ENCODE measurements around the gene ZNF91. TPM values are rescaled to one million over a fixed set of nuclear protein-coding genes. Genes with fewer than 3 reads are reported as not detected.

The ZNF91 gene
- total RNA-seq, 1 donor from 2014 or later, result 28.5 TPM

- peak overlapping the region; percentile 90 to 92 for H3K4me3 ChIP-seq
- H3K27me3 ChIP-seq, result no peaks in the 10 kb centered on the region
- H3K36me3 ChIP-seq, result no peaks in the 10 kb centered on the region
- H3K27ac ChIP-seq, result peak overlapping the region; percentile 95 to 96
- DNase-seq (ENCODE audit: low spot score in 2 of 2), result no peak
- peaks cover 10 to 12% of the 10 kb centered on the region in 2 donors for H3K4me1 ChIP-seq
- intact Hi-C loops (cut with DNase I), result loop anchor here (2.0 to 10.0 kb wide), 3 partner anchors 122 to 640 kb away; a partner anchor contains a TSS
- TF ChIP-seq CTCF (IDR thresholded peaks at IDR 0.05), result no peak
- no peaks in the 10 kb centered on the region for H3K9me3 ChIP-seq
Measured at GRCh38 chr19:23394511-23394910, 760 bp downstream of the ZNF91 start.

GRCh38 chr19:23393121-23393520 lies 2.1 kb downstream of the ZNF91 start:
- Histone ChIP-seq H3K27me3 (no peaks in the 10 kb centered on the region), H3K36me3 (peaks cover 4 to 10% of the 10 kb centered on the region in 2 donors), H3K4me1 (peaks cover 10 to 12% of the 10 kb centered on the region in 2 donors), H3K27ac (no peak overlapping the region), H3K4me3 (peak overlapping the region in 1 of 2 donors; percentile 92), H3K9me3 (peaks cover 0 to 4% of the 10 kb centered on the region in 2 donors)
- no peak for TF ChIP-seq CTCF (IDR thresholded peaks at IDR 0.05)
- DNase-seq (ENCODE audit: low spot score in 2 of 2), result no peak
- intact Hi-C loops (cut with DNase I), result loop anchor here (10.0 kb wide), 2 partner anchors 372 to 642 kb away; a partner anchor contains a TSS

GRCh38 chr19:23391236-23391635 lies 4.0 kb downstream of the ZNF91 start:
- no peak for DNase-seq (ENCODE audit: low spot score in 2 of 2)
- H3K27me3 ChIP-seq, result no peaks in the 10 kb centered on the region
- H3K4me1 ChIP-seq, result peaks cover 10 to 12% of the 10 kb centered on the region in 2 donors
- peaks cover 9 to 28% of the 10 kb centered on the region in 2 donors for H3K36me3 ChIP-seq
- no peak overlapping the region for H3K27ac ChIP-seq
- intact Hi-C loops (cut with DNase I), result loop anchor here (10.0 kb wide), 2 partner anchors 374 to 644 kb away; a partner anchor contains a TSS
- H3K4me3 ChIP-seq, result no peak overlapping the region
- no peak for TF ChIP-seq CTCF (IDR thresholded peaks at IDR 0.05)
- H3K9me3 ChIP-seq, result peaks cover 0 to 20% of the 10 kb centered on the region in 2 donors

GRCh38 chr19:23385404-23385803 lies 9.9 kb downstream of the ZNF91 start:
- no peak overlapping the region for H3K27ac ChIP-seq
- no peak for TF ChIP-seq CTCF (IDR thresholded peaks at IDR 0.05)
- H3K36me3 ChIP-seq, result peaks cover 33 to 69% of the 10 kb centered on the region in 2 donors
- H3K4me3 ChIP-seq, result no peak overlapping the region
- peaks cover 29 to 76% of the 10 kb centered on the region in 2 donors for H3K9me3 ChIP-seq
- intact Hi-C loops (cut with DNase I), result no loop called here
- no peaks in the 10 kb centered on the region for H3K27me3 ChIP-seq
- DNase-seq (ENCODE audit: low spot score in 2 of 2), result no peak
- H3K4me1 ChIP-seq, result no peaks in the 10 kb centered on the region

- intact Hi-C loops (cut with DNase I), result no loop called here
- no peak for DNase-seq (ENCODE audit: low spot score in 2 of 2)
- H3K36me3 ChIP-seq, result peaks cover 33 to 70% of the 10 kb centered on the region in 2 donors
- H3K4me3 ChIP-seq, result no peak overlapping the region
- H3K4me1 ChIP-seq, result no peaks in the 10 kb centered on the region
- H3K9me3 ChIP-seq, result peaks cover 29 to 82% of the 10 kb centered on the region in 2 donors
- TF ChIP-seq CTCF (IDR thresholded peaks at IDR 0.05), result no peak
- H3K27ac ChIP-seq, result no peak overlapping the region
- no peaks in the 10 kb centered on the region for H3K27me3 ChIP-seq
Measured at GRCh38 chr19:23384858-23385257, 10.4 kb downstream of the ZNF91 start.

- Histone ChIP-seq H3K36me3 (peaks cover 33 to 76% of the 10 kb centered on the region in 2 donors), H3K4me3 (no peak overlapping the region), H3K9me3 (peaks cover 29 to 89% of the 10 kb centered on the region in 2 donors), H3K4me1 (no peaks in the 10 kb centered on the region), H3K27me3 (no peaks in the 10 kb centered on the region), H3K27ac (no peak overlapping the region)
- no peak for DNase-seq (ENCODE audit: low spot score in 2 of 2)
- intact Hi-C loops (cut with DNase I), result no loop called here
- TF ChIP-seq CTCF (IDR thresholded peaks at IDR 0.05), result no peak
Measured at GRCh38 chr19:23384166-23384565, 11.1 kb downstream of the ZNF91 start.

All from ascending aorta (tissue), 2 donors.